MM.1S (cell line): ENCODE measurements around the gene PIK3CG.

ENCODE experiments used
- DNase-seq: peaks from one replicate; pipeline ENCODE4 v3.0.0-alpha.2; 2015
- H2AFZ ChIP-seq: fragments of 300-600 bp; sonication (generic); 2 replicates; pipeline ENCODE4 v1.6.0; 2016; ENCODE audit warnings: antibody characterized with exemption, low read length
- H3F3A ChIP-seq: fragments of 300-600 bp; sonication (generic); 2 replicates; pipeline ENCODE4 v1.6.1; 2016; ENCODE audit warnings: mild to moderate bottlenecking, antibody characterized with exemption, low read length, moderate library complexity, mixed read lengths; ENCODE audit not compliant: insufficient read depth
- H3K27ac ChIP-seq: fragments of 300-600 bp; sonication (generic); 2 replicates; pipeline ENCODE4 v1.5.1; 2016; ENCODE audit warnings: mild to moderate bottlenecking, low read length
- H3K27me3 ChIP-seq: fragments of 300-600 bp; sonication (generic); replicated peaks from 2 replicates; pipeline ENCODE4 v1.6.0; 2016; ENCODE audit warnings: low read length; ENCODE audit not compliant: insufficient read depth
- H3K36me3 ChIP-seq: fragments of 300-600 bp; sonication (generic); replicated peaks from 2 replicates; pipeline ENCODE4 v1.6.1; 2016; ENCODE audit warnings: mild to moderate bottlenecking, low read length, mixed read lengths; ENCODE audit not compliant: insufficient read depth
- H3K4me1 ChIP-seq: fragments of 300-600 bp; sonication (generic); 2 replicates; pipeline ENCODE4 v1.6.1; 2016; ENCODE audit warnings: low read length, mixed read lengths
- H3K4me2 ChIP-seq: fragments of 300-600 bp; sonication (generic); 2 replicates; pipeline ENCODE4 v1.6.0; 2016; ENCODE audit warnings: low read depth, low read length
- H3K4me3 ChIP-seq: fragments of 300-600 bp; sonication (generic); 2 replicates; pipeline ENCODE4 v1.5.1; 2016; ENCODE audit warnings: low read length, mixed read lengths
- H3K79me2 ChIP-seq: fragments of 300-600 bp; sonication (generic); 2 replicates; pipeline ENCODE4 v1.6.1; 2016; ENCODE audit warnings: mixed run types, low read length, mixed read lengths
- H3K9ac ChIP-seq: fragments of 300-600 bp; sonication (generic); 2 replicates; pipeline ENCODE4 v1.6.1; 2016; ENCODE audit warnings: low read length, mixed read lengths
- H3K9me2 ChIP-seq: fragments of 300-600 bp; sonication (generic); replicated peaks from 2 replicates; pipeline ENCODE4 v1.6.1; 2016; ENCODE audit warnings: mild to moderate bottlenecking, low read length, mixed read lengths; ENCODE audit not compliant: insufficient read depth
- H3K9me3 ChIP-seq: fragments of 300-600 bp; sonication (generic); replicated peaks from 2 replicates; pipeline ENCODE4 v1.6.1; 2016; ENCODE audit warnings: mild to moderate bottlenecking, low read length, mixed read lengths; ENCODE audit not compliant: insufficient read depth
- H4K20me1 ChIP-seq: fragments of 300-600 bp; sonication (generic); 2 replicates; pipeline ENCODE4 v1.6.1; 2016; ENCODE audit warnings: mild to moderate bottlenecking, low read length, moderate library complexity, mixed read lengths; ENCODE audit not compliant: insufficient read depth
- CTCF ChIP-seq: fragments of 300-600 bp; sonication (generic); IDR thresholded peaks from 2 replicates; pipeline ENCODE4 v1.5.1; 2016; ENCODE audit warnings: antibody characterized with exemption, low read length, mixed read lengths
- EZH2 ChIP-seq: fragments of 300-600 bp; sonication (generic); optimal IDR thresholded peaks from 2 replicates; pipeline ENCODE3; 2017; ENCODE audit warnings: low read depth, mild to moderate bottlenecking, antibody characterized with exemption, low read length, mixed read lengths
- EZH2phosphoT487 ChIP-seq: fragments of 300-600 bp; sonication (generic); IDR thresholded peaks from 2 replicates; pipeline ENCODE4 v1.6.1; 2018; ENCODE audit warnings: antibody characterized with exemption, low read length

The PIK3CG gene

GRCh38 chr7:106841896-106842390 is 23.1 kb upstream of the PIK3CG start:
- Histone ChIP-seq H4K20me1 (no peaks in the 10 kb centered on the region), H3F3A (no peaks in the 10 kb centered on the region), H3K27me3 (no peaks in the 10 kb centered on the region), H3K9me2 (no peaks in the 10 kb centered on the region), H3K79me2 (no peaks in the 10 kb centered on the region), H2AFZ (no peak overlapping the region), H3K4me3 (no peak overlapping the region), H3K4me2 (no peak overlapping the region), H3K36me3 (no peaks in the 10 kb centered on the region), H3K27ac (no peak overlapping the region), H3K9ac (no peak overlapping the region), H3K4me1 (no peaks in the 10 kb centered on the region), H3K9me3 (no peaks in the 10 kb centered on the region)
- TF ChIP-seq EZH2phosphoT487 (no peak), EZH2 (no peak), CTCF (no peak)
- DNase-seq: no peak

GRCh38 chr7:106844279-106844997 is 20.6 kb upstream of the PIK3CG start:
- Histone ChIP-seq H3K27me3 (no peaks in the 10 kb centered on the region), H3K79me2 (no peaks in the 10 kb centered on the region), H3K9me2 (no peaks in the 10 kb centered on the region), H3K27ac (no peak overlapping the region), H3F3A (no peaks in the 10 kb centered on the region), H3K4me1 (no peaks in the 10 kb centered on the region), H3K9ac (no peak overlapping the region), H3K4me3 (no peak overlapping the region), H2AFZ (no peak overlapping the region), H3K9me3 (no peaks in the 10 kb centered on the region), H3K36me3 (no peaks in the 10 kb centered on the region), H3K4me2 (no peak overlapping the region), H4K20me1 (no peaks in the 10 kb centered on the region)
- TF ChIP-seq CTCF: no peak
- TF ChIP-seq EZH2phosphoT487: no peak
- no peak for TF ChIP-seq EZH2
- DNase-seq: no peak

GRCh38 chr7:106848049-106848448 is 17.0 kb upstream of the PIK3CG start:
- no peak for DNase-seq
- Histone ChIP-seq H3K4me1 (no peaks in the 10 kb centered on the region), H3K9ac (no peak overlapping the region), H2AFZ (no peak overlapping the region), H3K4me2 (no peak overlapping the region), H3K79me2 (no peaks in the 10 kb centered on the region), H3K27ac (no peak overlapping the region), H4K20me1 (no peaks in the 10 kb centered on the region), H3K27me3 (no peaks in the 10 kb centered on the region), H3K4me3 (no peak overlapping the region), H3F3A (no peaks in the 10 kb centered on the region), H3K36me3 (no peaks in the 10 kb centered on the region), H3K9me3 (no peaks in the 10 kb centered on the region), H3K9me2 (no peaks in the 10 kb centered on the region)
- TF ChIP-seq CTCF (no peak), EZH2 (no peak), EZH2phosphoT487 (no peak)
